ENCODE measurements around the gene AGPAT2. TPM values are rescaled to one million over a fixed set of nuclear protein-coding genes. Genes with fewer than 3 reads are reported as not detected.

The AGPAT2 gene
- total RNA-seq, 2 donors from 2014 or later = 33.4 to 39.8 TPM

DNA sequence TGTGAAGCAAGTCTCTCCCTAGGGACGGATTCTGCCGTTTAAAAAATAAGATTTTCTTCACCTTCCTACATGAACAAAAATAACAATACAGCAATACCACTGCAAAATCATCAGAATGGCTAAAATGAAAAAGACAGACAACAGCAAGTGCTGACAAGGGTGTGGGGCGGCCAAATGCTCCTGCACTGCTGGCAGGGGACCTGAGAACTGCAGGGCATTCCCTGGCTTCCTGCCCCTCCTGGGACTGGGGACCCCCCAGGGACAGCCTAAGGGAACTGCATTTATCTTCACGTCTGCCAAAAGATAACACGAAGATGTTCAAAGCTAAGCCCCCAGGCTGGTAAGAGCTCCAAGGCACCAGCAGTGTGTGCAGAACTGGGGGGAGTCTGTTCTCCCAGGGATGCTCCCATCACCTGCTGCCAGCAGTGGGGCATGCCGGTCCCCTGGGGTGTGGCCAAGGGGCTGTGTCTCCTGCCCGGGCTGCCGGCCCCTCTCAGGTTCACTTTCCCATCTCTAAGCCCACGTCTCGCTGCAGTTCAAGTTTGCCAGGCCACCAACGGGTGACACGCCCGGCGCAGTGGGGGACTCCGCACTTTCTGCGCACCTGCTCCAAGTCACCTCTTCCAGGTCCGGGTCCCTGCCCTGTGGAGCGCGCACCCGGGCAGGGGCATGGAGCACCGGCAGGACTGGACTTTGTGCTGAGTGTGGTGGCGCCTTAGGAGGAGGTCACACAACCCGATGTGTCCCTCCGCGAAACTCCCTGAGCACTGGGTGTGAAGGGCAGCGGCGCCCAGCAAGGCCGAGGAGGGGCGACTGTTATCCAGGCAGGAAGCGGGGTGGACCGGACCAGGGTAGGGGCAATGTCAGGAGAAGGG is 29.0 kb downstream of the AGPAT2 start:
- Histone ChIP-seq H3K9me3 (ENCODE audit: control insufficient read depth, low read length) (no peaks in the 10 kb centered on the region), H3K9ac (ENCODE audit: extremely low read depth, low read length, poor library complexity, severe bottlenecking) (no peak overlapping the region), H3K4me3 (ENCODE audit: low read length) (no peak overlapping the region), H3K4me1 (ENCODE audit: control insufficient read depth, insufficient read depth, low read length) (no peaks in the 10 kb centered on the region), H3K27ac (ENCODE audit: low read depth, low read length) (no peak overlapping the region), H3K27me3 (ENCODE audit: control insufficient read depth, insufficient read depth, low read length, poor library complexity, severe bottlenecking) (no peaks in the 10 kb centered on the region), H3K36me3 (ENCODE audit: control insufficient read depth, insufficient read depth, low read length) (no peaks in the 10 kb centered on the region)
- TF ChIP-seq, protein P1, sequence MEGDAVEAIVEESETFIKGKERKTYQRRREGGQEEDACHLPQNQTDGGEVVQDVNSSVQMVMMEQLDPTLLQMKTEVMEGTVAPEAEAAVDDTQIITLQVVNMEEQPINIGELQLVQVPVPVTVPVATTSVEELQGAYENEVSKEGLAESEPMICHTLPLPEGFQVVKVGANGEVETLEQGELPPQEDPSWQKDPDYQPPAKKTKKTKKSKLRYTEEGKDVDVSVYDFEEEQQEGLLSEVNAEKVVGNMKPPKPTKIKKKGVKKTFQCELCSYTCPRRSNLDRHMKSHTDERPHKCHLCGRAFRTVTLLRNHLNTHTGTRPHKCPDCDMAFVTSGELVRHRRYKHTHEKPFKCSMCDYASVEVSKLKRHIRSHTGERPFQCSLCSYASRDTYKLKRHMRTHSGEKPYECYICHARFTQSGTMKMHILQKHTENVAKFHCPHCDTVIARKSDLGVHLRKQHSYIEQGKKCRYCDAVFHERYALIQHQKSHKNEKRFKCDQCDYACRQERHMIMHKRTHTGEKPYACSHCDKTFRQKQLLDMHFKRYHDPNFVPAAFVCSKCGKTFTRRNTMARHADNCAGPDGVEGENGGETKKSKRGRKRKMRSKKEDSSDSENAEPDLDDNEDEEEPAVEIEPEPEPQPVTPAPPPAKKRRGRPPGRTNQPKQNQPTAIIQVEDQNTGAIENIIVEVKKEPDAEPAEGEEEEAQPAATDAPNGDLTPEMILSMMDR (conservative IDR thresholded peaks at IDR 0.05) = no peak
- Mint-ChIP-seq H3K4me1 (no peaks in the 10 kb centered on the region), H3K9me3 (no peaks in the 10 kb centered on the region), H3K36me3 (ENCODE audit: low read depth) (no peaks in the 10 kb centered on the region), H3K27me3 (ENCODE audit: insufficient read depth) (no peaks in the 10 kb centered on the region), H3K4me3 (no peak overlapping the region), H3K27ac (no peak overlapping the region)
- no peak for DNase-seq
- 86 to 88% methylated on average over 24 to 31 of the region's 31 CpGs for WGBS, 2 experiments (ENCODE audit: insufficient coverage in 1 of 2, insufficient read length in 1 of 2)

DNA sequence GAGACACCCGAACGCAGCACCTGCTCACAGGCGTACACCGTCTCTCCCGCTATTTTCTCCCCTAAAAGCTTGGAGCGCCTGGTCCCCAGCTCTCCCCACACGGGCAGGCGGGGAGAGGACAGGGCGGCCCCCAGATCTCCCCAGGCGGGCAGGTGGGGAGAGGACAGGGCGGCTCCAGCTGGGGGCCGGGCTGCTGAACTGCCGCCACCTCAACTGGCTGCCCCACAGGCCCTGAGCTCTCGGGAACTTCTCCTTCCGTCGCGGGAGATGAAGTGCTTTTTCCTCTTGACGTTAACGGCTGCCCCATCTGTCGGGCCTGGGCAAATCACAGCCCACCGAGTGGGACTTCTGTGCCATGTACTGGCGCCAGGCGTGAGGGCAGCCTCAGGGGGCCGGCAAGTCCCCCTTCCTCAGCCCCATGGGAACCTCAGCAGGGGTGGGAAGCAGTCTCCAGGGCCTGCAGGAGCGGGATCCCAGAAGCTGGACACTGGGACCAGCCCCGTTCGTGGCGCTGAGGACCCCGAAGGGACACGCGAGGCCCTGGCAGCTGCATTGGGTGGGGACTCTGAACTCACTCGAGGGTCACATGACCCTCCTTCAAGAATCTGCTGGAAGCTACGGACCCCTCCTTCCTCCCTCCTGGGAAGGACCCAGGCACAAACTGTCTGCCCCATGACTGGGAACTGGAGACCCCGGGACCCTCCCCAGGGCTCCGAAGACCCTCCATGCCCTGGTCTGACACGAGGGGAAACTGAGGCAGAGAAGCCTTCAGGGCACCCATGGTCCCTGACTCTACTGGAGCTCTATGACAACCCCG is 30.3 kb downstream of the AGPAT2 start:
- Mint-ChIP-seq H3K4me1 (no peaks in the 10 kb centered on the region), H3K36me3 (ENCODE audit: low read depth) (no peaks in the 10 kb centered on the region), H3K27ac (no peak overlapping the region), H3K27me3 (ENCODE audit: insufficient read depth) (no peaks in the 10 kb centered on the region), H3K4me3 (no peak overlapping the region), H3K9me3 (no peaks in the 10 kb centered on the region)
- TF ChIP-seq, protein P1 (conservative IDR thresholded peaks at IDR 0.05) = no peak
- no peak overlapping the region for H3K4me3 ChIP-seq (ENCODE audit: low read length)
- H3K9ac ChIP-seq (ENCODE audit: extremely low read depth, low read length, poor library complexity, severe bottlenecking) = no peak overlapping the region
- no peaks in the 10 kb centered on the region for H3K4me1 ChIP-seq (ENCODE audit: control insufficient read depth, insufficient read depth, low read length)
- DNase-seq = no peak
- WGBS, 2 experiments (ENCODE audit: insufficient coverage in 1 of 2, insufficient read length in 1 of 2) = 91% methylated on average over 32 to 37 of the region's 37 CpGs
- no peak overlapping the region for H3K27ac ChIP-seq (ENCODE audit: low read depth, low read length)
- no peaks in the 10 kb centered on the region for H3K27me3 ChIP-seq (ENCODE audit: control insufficient read depth, insufficient read depth, low read length, poor library complexity, severe bottlenecking)
- H3K36me3 ChIP-seq (ENCODE audit: control insufficient read depth, insufficient read depth, low read length) = no peaks in the 10 kb centered on the region
- no peaks in the 10 kb centered on the region for H3K9me3 ChIP-seq (ENCODE audit: control insufficient read depth, low read length)

DNA sequence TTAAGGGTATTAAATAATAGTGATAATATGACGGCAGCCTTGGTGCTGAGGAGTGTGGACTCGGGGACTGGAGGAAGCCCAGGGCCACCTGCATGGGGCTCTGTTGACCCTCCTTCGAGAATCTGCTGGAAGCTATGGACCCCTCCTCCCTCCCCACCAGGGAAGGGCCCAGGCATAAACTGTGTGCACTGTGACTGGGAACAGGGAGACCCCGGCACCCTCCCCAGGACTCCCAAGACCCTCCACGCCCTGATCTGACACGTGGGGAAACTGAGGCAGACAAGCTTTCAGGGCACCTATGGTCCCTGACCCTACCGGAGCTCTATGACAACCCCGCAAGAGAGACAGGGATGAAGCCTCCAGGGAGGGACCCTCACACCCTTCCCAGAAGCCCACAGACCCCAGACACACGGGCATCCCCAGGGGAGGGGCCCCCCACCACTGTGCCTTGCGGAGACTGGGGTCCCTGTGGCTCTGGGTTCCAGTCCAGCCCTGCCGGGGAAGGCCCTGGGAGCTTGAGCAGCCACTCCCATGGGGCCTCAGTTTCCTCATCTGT is 31.0 kb downstream of the AGPAT2 start:
- Mint-ChIP-seq H3K4me3 (no peak overlapping the region), H3K27me3 (ENCODE audit: insufficient read depth) (no peaks in the 10 kb centered on the region), H3K9me3 (no peaks in the 10 kb centered on the region), H3K27ac (no peak overlapping the region), H3K4me1 (no peaks in the 10 kb centered on the region), H3K36me3 (ENCODE audit: low read depth) (no peaks in the 10 kb centered on the region)
- 89 to 96% methylated on average over 4 to 11 of the region's 11 CpGs for WGBS, 2 experiments (ENCODE audit: insufficient coverage in 1 of 2, insufficient read length in 1 of 2)
- Histone ChIP-seq H3K9ac (ENCODE audit: extremely low read depth, low read length, poor library complexity, severe bottlenecking) (no peak overlapping the region), H3K27me3 (ENCODE audit: control insufficient read depth, insufficient read depth, low read length, poor library complexity, severe bottlenecking) (no peaks in the 10 kb centered on the region), H3K4me3 (ENCODE audit: low read length) (no peak overlapping the region), H3K9me3 (ENCODE audit: control insufficient read depth, low read length) (no peaks in the 10 kb centered on the region), H3K4me1 (ENCODE audit: control insufficient read depth, insufficient read depth, low read length) (no peaks in the 10 kb centered on the region), H3K36me3 (ENCODE audit: control insufficient read depth, insufficient read depth, low read length) (no peaks in the 10 kb centered on the region), H3K27ac (ENCODE audit: low read depth, low read length) (no peak overlapping the region)
- DNase-seq = no peak
- TF ChIP-seq, protein P1 (conservative IDR thresholded peaks at IDR 0.05) = no peak

Measured in endodermal cell (in vitro differentiated cells).